ENCODE measurements around the gene PRRC2B. TPM values are rescaled to one million over a fixed set of nuclear protein-coding genes. Genes with fewer than 3 reads are reported as not detected.

Gene PRRC2B
- total and polyA plus RNA-seq, 3 donors from 2014 or later: 111 to 213 (median 175) TPM

DNA sequence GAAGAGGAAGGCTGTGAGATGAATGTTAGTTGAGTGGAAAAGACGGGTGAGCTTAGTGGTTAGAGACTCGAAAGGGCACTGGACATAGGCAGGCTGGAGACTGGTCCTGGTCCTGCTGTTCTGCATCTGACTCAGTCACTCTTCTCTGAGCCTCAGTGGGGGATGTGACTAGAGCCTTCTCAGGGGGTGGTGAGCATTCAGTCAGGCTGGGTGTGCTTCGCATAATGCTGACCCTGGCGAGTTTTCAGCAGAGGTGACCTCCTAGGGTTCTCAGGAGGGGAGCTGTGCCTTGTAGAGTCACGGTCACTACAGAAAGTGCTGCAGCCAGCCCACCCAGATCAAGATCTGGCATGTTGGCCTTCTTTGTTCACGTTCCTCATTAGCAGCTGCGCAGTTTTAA, 44.3 kb downstream of the PRRC2B start:
- no peak overlapping the region for H3K4me3 ChIP-seq
- intact Hi-C loops (cut with DNase I; ENCODE audit: low total_unique reads): no loop called here
- no peak for DNase-seq

GRCh38 chr9:131439224-131439623, 45.3 kb downstream of the PRRC2B start:
- DNase-seq: no peak
- no peak overlapping the region for H3K4me3 ChIP-seq
- intact Hi-C loops (cut with DNase I; ENCODE audit: low total_unique reads): no loop called here
- no peaks in the 10 kb centered on the region for H3K27me3 ChIP-seq
- no peak for TF ChIP-seq POLR2A (IDR thresholded peaks at IDR 0.05)
- TF ChIP-seq, protein P1, sequence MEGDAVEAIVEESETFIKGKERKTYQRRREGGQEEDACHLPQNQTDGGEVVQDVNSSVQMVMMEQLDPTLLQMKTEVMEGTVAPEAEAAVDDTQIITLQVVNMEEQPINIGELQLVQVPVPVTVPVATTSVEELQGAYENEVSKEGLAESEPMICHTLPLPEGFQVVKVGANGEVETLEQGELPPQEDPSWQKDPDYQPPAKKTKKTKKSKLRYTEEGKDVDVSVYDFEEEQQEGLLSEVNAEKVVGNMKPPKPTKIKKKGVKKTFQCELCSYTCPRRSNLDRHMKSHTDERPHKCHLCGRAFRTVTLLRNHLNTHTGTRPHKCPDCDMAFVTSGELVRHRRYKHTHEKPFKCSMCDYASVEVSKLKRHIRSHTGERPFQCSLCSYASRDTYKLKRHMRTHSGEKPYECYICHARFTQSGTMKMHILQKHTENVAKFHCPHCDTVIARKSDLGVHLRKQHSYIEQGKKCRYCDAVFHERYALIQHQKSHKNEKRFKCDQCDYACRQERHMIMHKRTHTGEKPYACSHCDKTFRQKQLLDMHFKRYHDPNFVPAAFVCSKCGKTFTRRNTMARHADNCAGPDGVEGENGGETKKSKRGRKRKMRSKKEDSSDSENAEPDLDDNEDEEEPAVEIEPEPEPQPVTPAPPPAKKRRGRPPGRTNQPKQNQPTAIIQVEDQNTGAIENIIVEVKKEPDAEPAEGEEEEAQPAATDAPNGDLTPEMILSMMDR (IDR thresholded peaks at IDR 0.05): no peak
- WGBS, 2 donors: 85 to 97% methylated on average over 4 of the region's 4 CpGs
- H3K4me1 ChIP-seq: peaks cover 11% of the 10 kb centered on the region
- H3K27ac ChIP-seq: no peak overlapping the region
- H3K36me3 ChIP-seq (ENCODE audit: low read depth, missing control alignments): no peaks in the 10 kb centered on the region
- H3K9me3 ChIP-seq: no peaks in the 10 kb centered on the region

More for the DNA sequence above, 44.3 kb downstream of the PRRC2B start:
- Histone ChIP-seq H3K9me3 (no peaks in the 10 kb centered on the region), H3K27me3 (no peaks in the 10 kb centered on the region), H3K4me1 (peaks cover 11% of the 10 kb centered on the region), H3K27ac (no peak overlapping the region), H3K36me3 (ENCODE audit: low read depth, missing control alignments) (no peaks in the 10 kb centered on the region)
- 86 to 87% methylated on average over 7 of the region's 7 CpGs for WGBS, 2 donors
- TF ChIP-seq, protein P1 (IDR thresholded peaks at IDR 0.05): no peak
- TF ChIP-seq POLR2A (IDR thresholded peaks at IDR 0.05): no peak

- DNase-seq: no peak
- intact Hi-C loops (cut with DNase I; ENCODE audit: low total_unique reads): no loop called here
- 68 to 72% methylated on average over 2 of the region's 2 CpGs for WGBS, 2 donors
- no peaks in the 10 kb centered on the region for H3K36me3 ChIP-seq (ENCODE audit: low read depth, missing control alignments)
- H3K9me3 ChIP-seq: no peaks in the 10 kb centered on the region
- no peaks in the 10 kb centered on the region for H3K27me3 ChIP-seq
- TF ChIP-seq, protein P1 (IDR thresholded peaks at IDR 0.05): no peak
- TF ChIP-seq POLR2A (IDR thresholded peaks at IDR 0.05): no peak
- no peak overlapping the region for H3K27ac ChIP-seq
- H3K4me1 ChIP-seq: peaks cover 3% of the 10 kb centered on the region
- H3K4me3 ChIP-seq: no peak overlapping the region
Measured at GRCh38 chr9:131441441-131441840, 47.6 kb downstream of the PRRC2B start.

DNA sequence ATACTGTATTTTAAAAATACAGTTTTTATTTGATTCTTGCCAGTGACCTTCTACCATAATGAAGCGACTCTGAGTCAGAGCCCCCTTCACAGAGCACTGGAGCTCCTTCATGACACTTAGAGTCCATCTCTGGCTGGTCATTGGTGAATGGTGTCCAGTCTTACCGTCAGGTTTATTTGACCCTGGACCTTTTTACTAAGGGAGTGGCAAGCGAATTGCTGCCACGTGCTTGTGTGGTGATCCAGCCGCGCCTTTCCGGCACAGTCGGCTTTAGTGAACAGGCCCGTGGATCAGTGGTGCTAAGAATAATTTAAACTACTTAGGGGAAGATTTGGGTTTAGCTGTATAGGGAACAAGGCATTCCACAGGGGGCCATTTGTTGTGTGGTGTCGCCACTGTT, 48.5 kb downstream of the PRRC2B start:
- no peak for TF ChIP-seq POLR2A (IDR thresholded peaks at IDR 0.05)
- TF ChIP-seq, protein P1 (IDR thresholded peaks at IDR 0.05): no peak
- H3K9me3 ChIP-seq: no peaks in the 10 kb centered on the region
- WGBS, 2 donors: 77 to 82% methylated on average over 10 of the region's 10 CpGs
- H3K36me3 ChIP-seq (ENCODE audit: low read depth, missing control alignments): no peaks in the 10 kb centered on the region
- H3K27me3 ChIP-seq: no peaks in the 10 kb centered on the region
- intact Hi-C loops (cut with DNase I; ENCODE audit: low total_unique reads): no loop called here
- no peak for DNase-seq
- H3K27ac ChIP-seq: no peak overlapping the region
- no peak overlapping the region for H3K4me3 ChIP-seq
- H3K4me1 ChIP-seq: no peaks in the 10 kb centered on the region

- intact Hi-C loops (cut with DNase I; ENCODE audit: low total_unique reads): no loop called here
Measured at GRCh38 chr9:131443648-131444047, 49.8 kb downstream of the PRRC2B start.

More at GRCh38 chr9:131443648-131444047, 49.8 kb downstream of the PRRC2B start:
- Histone ChIP-seq H3K4me1 (no peaks in the 10 kb centered on the region), H3K36me3 (ENCODE audit: low read depth, missing control alignments) (no peaks in the 10 kb centered on the region), H3K27ac (no peak overlapping the region), H3K27me3 (no peaks in the 10 kb centered on the region), H3K9me3 (no peaks in the 10 kb centered on the region), H3K4me3 (no peak overlapping the region)
- TF ChIP-seq POLR2A (IDR thresholded peaks at IDR 0.05): no peak
- TF ChIP-seq, protein P1 (IDR thresholded peaks at IDR 0.05): no peak
- 84 to 90% methylated on average over 2 of the region's 2 CpGs for WGBS, 2 donors
- DNase-seq: no peak

Measured in testis (tissue), 3 donors.